ENCODE measurements around the gene HK1. TPM values are rescaled to one million over a fixed set of nuclear protein-coding genes. Genes with fewer than 3 reads are reported as not detected.

Gene HK1
- total RNA-seq, 1 experiment from 2014 or later = 219 TPM

GRCh38 chr10:69405221-69405620 is 126.9 kb downstream of the HK1 start (continued):
- no peak for TF ChIP-seq STAT6 (CRISPR knock-in tag; conservative IDR thresholded peaks at IDR 0.05; ENCODE audit: low read depth)

GRCh38 chr10:69406302-69406811 is 128.1 kb downstream of the HK1 start:
- peaks cover 40% of the 10 kb centered on the region for H3K4me1 Mint-ChIP-seq
- ATAC-seq = peak; percentile 4
- no peak overlapping the region for H3K4me3 Mint-ChIP-seq
- ChIA-PET POLR2A (interaction anchor here (1.2 to 2.1 kb wide), 3 partner anchors 31 to 167 kb away, joined by 3 to 4 read pairs (median 4); no protein-coding TSS in a partner anchor), CTCF (interaction anchor here (0.7 to 3.7 kb wide), 25 partner anchors 8 to 450 kb away, joined by 3 to 47 read pairs (median 5); partner anchors contain the start of genes DDX21, HKDC1, TACR2 and TSPAN15)
- H3K36me3 Mint-ChIP-seq = peaks cover 23% of the 10 kb centered on the region
- H3K27ac Mint-ChIP-seq = peak overlapping the region; percentile 68
- DNase-seq (ENCODE audit: low spot score) = peak; percentile 32
- peaks cover 7% of the 10 kb centered on the region for H3K27me3 Mint-ChIP-seq (ENCODE audit: low read depth)
- H3K9me3 Mint-ChIP-seq = no peaks in the 10 kb centered on the region
- no peak for TF ChIP-seq ZSCAN18 (CRISPR knock-in tag; IDR thresholded peaks at IDR 0.05)
- no peak for TF ChIP-seq AR (CRISPR knock-in tag; IDR thresholded peaks at IDR 0.05)
- no peak for TF ChIP-seq OVOL2 (CRISPR knock-in tag; IDR thresholded peaks at IDR 0.05; ENCODE audit: borderline replicate concordance)
- TF ChIP-seq ZNF425 (CRISPR knock-in tag; conservative IDR thresholded peaks at IDR 0.05) = no peak
- TF ChIP-seq NR1H2 (CRISPR knock-in tag; IDR thresholded peaks at IDR 0.05) = no peak
- TF ChIP-seq ZNF532 (CRISPR knock-in tag; IDR thresholded peaks at IDR 0.05; ENCODE audit: borderline replicate concordance) = no peak
- no peak for TF ChIP-seq JAZF1 (CRISPR knock-in tag; IDR thresholded peaks at IDR 0.05)
- TF ChIP-seq FOXK1 (CRISPR knock-in tag; IDR thresholded peaks at IDR 0.05) = no peak
- no peak for TF ChIP-seq ZNF281 (CRISPR knock-in tag; IDR thresholded peaks at IDR 0.05)
